Panc1 (cell line): ENCODE measurements around the gene MIA2. TPM values are rescaled to one million over a fixed set of nuclear protein-coding genes. Genes with fewer than 3 reads are reported as not detected.

ENCODE experiments used
- ATAC-seq: fragments of 200-7000 bp; cut with Tn5 transposase; 2 replicates; pipeline ENCODE4 v1.9.1; 2020; ENCODE audit warnings: mild to moderate bottlenecking, moderate library complexity
- BruUV-seq: library from RNA; stranded (reverse); fragments of 400-500 nt; replicated peaks from 2 replicates; lab custom pipeline; 2021; lab: Mats Ljungman, UMichigan
- CTCF ChIA-PET: fragments of 300-600 bp; sonication (Branson Sonifier 250); formaldehyde crosslinking; loops from one replicate; lab custom pipeline; 2022; ENCODE audit warnings: antibody characterized with exemption; lab: Charles Lee
- POLR2A ChIA-PET: fragments of 300-600 bp; sonication (Branson Sonifier 250); formaldehyde crosslinking; loops from one replicate; lab custom pipeline; 2022; ENCODE audit warnings: antibody characterized with exemption; lab: Charles Lee
- DNase-seq: peaks from one replicate; pipeline ENCODE4 v3.0.0-alpha.2; 2010; ENCODE audit warnings: low read depth, low spot score
- H3K27ac ChIP-seq: 2 replicates; pipeline ENCODE4 v1.5.1; 2011; ENCODE audit warnings: mild to moderate bottlenecking, low read length, inconsistent platforms
- H3K27me3 ChIP-seq: fragments of 200-500 bp; sonication (Bioruptor generic); 2 replicates; pipeline ENCODE4 v1.6.0; 2014; ENCODE audit warnings: low read length, inconsistent platforms; ENCODE audit not compliant: control insufficient read depth, insufficient read depth
- H3K36me3 ChIP-seq: fragments of 200-500 bp; sonication (Bioruptor generic); 2 replicates; pipeline ENCODE4 v1.5.1; 2014; ENCODE audit warnings: inconsistent platforms, mild to moderate bottlenecking, low read length, moderate library complexity; ENCODE audit not compliant: control insufficient read depth, insufficient read depth
- H3K4me1 ChIP-seq: 2 replicates; pipeline ENCODE4 v1.5.1; 2011; ENCODE audit warnings: inconsistent platforms, mild to moderate bottlenecking, low read length, moderate library complexity; ENCODE audit not compliant: control insufficient read depth, insufficient read depth
- H3K4me3 ChIP-seq, 2 experiments: 2 replicates each; pipeline ENCODE4 v1.5.1; 2011 to 2012; ENCODE audit warnings: low read depth in 2 of 2, low read length in 2 of 2, mild to moderate bottlenecking in 2 of 2, inconsistent platforms in 1 of 2, moderate library complexity in 1 of 2
- H3K9me3 ChIP-seq: fragments of 200-500 bp; sonication (Bioruptor generic); 2 replicates; pipeline ENCODE4 v1.5.1; 2014; ENCODE audit warnings: low read depth, mild to moderate bottlenecking, inconsistent platforms, low read length, moderate library complexity; ENCODE audit not compliant: control insufficient read depth, insufficient read depth
- CTCF ChIP-seq: fragments of 450-650 bp; IDR thresholded peaks from 2 replicates; pipeline ENCODE4 v1.5.1; 2017; ENCODE audit warnings: mild to moderate bottlenecking
- POLR2AphosphoS5 ChIP-seq: IDR thresholded peaks from 2 replicates; pipeline ENCODE4 v1.6.1; 2012; ENCODE audit warnings: mild to moderate bottlenecking, low read depth, low read length, moderate library complexity
- SIN3A ChIP-seq: IDR thresholded peaks from 2 replicates; pipeline ENCODE4 v1.6.1; 2012; ENCODE audit warnings: low read depth, mild to moderate bottlenecking, low read length, moderate library complexity, borderline replicate concordance; ENCODE audit not compliant: insufficient read depth
- TCF7L2 ChIP-seq: IDR thresholded peaks from 2 replicates; pipeline ENCODE4 v1.6.1; 2011; ENCODE audit warnings: mild to moderate bottlenecking, low read depth, low read length, inconsistent platforms
- in situ Hi-C: cut with HindIII; loops from 2 replicates; pipeline ENCODE4 v1.10.0; 2016; ENCODE audit warnings: low sequenced_read_pairs, low pct_unique_long_range_greater_than_20kb
- intact Hi-C: fragments of 100-400 bp; cut with micrococcal nuclease; formaldehyde crosslinking; loops from one replicate; pipeline ENCODE4 v1.10.0; 2022; ENCODE audit not compliant: unreplicated experiment
- total RNA-seq: library from RNA; stranded (reverse); gene quantifications from one replicate; pipeline ENCODE4 v1.2.1, GENCODE V29; 2021; ENCODE audit not compliant: unreplicated experiment
- TF ChIP-seq, protein P1 (sequence below), 2 experiments: IDR thresholded peaks; 2 replicates each; pipeline ENCODE4 v1.6.1; 2011 to 2012; ENCODE audit warnings: low read depth in 2 of 2, control low read depth in 1 of 2, low read length in 1 of 2, mild to moderate bottlenecking in 1 of 2, moderate library complexity in 1 of 2; ENCODE audit not compliant: insufficient read depth in 1 of 2

MIA2 gene
- total RNA-seq, 1 experiment from 2014 or later = 19.2 TPM

GRCh38 chr14:39310051-39310450, 76.3 kb downstream of the MIA2 start:
- H3K4me1 ChIP-seq = no peaks in the 10 kb centered on the region
- intact Hi-C loops = no loop called here
- no peak for ATAC-seq
- ChIA-PET POLR2A (no interaction called here), CTCF (interaction anchor here (1.1 kb wide), 1 partner anchor 20 kb away, joined by 6 read pairs; no protein-coding TSS in a partner anchor)
- TF ChIP-seq SIN3A = no peak
- BruUV-seq = no TSS peak
- in situ Hi-C loops = no loop called here
- no peaks in the 10 kb centered on the region for H3K27me3 ChIP-seq
- no peak for DNase-seq
- H3K36me3 ChIP-seq = peaks cover 2% of the 10 kb centered on the region; the same call in 1 of the 2 replicates
- no peaks in the 10 kb centered on the region for H3K9me3 ChIP-seq
- no peak overlapping the region for H3K4me3 ChIP-seq
- no peak overlapping the region for H3K27ac ChIP-seq

DNA sequence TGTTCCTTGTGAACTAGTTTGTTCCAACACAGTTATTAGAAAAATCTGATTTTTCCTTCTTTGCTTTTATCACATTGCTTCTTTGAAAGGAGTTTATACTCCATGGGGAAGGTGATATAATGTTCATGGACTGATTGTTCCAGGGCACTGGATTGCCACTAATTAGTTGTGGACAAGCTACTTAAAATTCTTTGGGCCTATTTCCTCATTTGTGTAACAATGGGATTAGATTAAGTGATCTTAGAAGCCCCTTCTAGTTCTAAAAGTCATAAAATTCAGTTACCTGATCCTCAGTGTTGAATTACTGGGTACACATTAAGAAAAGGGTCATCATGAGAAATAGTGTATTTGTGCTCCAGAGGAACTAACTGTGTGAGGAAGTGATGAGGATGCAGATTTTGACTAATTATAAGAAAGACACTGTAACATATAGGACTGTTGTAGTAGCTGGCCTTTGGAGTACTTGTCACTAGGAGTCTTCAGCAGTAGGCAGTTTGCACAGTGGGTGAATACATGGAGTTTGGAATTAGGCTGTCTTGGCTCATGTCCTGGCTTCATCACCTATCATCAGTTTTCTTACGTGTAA, 82.2 kb downstream of the MIA2 start:
- no peak for ATAC-seq
- Histone ChIP-seq H3K4me1 (no peaks in the 10 kb centered on the region), H3K27me3 (no peaks in the 10 kb centered on the region), H3K9me3 (no peaks in the 10 kb centered on the region), H3K27ac (no peak overlapping the region), H3K4me3 (no peak overlapping the region), H3K36me3 (peaks cover 6% of the 10 kb centered on the region; the same call in 1 of the 2 replicates)
- BruUV-seq = no TSS peak
- POLR2A ChIA-PET = no interaction called here
- intact Hi-C loops (no loop called here), in situ Hi-C loops (no loop called here)
- TF ChIP-seq POLR2AphosphoS5 (no peak), CTCF (no peak), SIN3A (no peak), TCF7L2 (no peak)
- TF ChIP-seq, protein P1, sequence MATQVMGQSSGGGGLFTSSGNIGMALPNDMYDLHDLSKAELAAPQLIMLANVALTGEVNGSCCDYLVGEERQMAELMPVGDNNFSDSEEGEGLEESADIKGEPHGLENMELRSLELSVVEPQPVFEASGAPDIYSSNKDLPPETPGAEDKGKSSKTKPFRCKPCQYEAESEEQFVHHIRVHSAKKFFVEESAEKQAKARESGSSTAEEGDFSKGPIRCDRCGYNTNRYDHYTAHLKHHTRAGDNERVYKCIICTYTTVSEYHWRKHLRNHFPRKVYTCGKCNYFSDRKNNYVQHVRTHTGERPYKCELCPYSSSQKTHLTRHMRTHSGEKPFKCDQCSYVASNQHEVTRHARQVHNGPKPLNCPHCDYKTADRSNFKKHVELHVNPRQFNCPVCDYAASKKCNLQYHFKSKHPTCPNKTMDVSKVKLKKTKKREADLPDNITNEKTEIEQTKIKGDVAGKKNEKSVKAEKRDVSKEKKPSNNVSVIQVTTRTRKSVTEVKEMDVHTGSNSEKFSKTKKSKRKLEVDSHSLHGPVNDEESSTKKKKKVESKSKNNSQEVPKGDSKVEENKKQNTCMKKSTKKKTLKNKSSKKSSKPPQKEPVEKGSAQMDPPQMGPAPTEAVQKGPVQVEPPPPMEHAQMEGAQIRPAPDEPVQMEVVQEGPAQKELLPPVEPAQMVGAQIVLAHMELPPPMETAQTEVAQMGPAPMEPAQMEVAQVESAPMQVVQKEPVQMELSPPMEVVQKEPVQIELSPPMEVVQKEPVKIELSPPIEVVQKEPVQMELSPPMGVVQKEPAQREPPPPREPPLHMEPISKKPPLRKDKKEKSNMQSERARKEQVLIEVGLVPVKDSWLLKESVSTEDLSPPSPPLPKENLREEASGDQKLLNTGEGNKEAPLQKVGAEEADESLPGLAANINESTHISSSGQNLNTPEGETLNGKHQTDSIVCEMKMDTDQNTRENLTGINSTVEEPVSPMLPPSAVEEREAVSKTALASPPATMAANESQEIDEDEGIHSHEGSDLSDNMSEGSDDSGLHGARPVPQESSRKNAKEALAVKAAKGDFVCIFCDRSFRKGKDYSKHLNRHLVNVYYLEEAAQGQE (IDR thresholded peaks at IDR 0.05; ENCODE audit: insufficient read depth in 1 of 2, low read depth in 2 of 2, low read length in 1 of 2) = no peak
- DNase-seq = no peak
- CTCF ChIA-PET = no interaction called here

DNA sequence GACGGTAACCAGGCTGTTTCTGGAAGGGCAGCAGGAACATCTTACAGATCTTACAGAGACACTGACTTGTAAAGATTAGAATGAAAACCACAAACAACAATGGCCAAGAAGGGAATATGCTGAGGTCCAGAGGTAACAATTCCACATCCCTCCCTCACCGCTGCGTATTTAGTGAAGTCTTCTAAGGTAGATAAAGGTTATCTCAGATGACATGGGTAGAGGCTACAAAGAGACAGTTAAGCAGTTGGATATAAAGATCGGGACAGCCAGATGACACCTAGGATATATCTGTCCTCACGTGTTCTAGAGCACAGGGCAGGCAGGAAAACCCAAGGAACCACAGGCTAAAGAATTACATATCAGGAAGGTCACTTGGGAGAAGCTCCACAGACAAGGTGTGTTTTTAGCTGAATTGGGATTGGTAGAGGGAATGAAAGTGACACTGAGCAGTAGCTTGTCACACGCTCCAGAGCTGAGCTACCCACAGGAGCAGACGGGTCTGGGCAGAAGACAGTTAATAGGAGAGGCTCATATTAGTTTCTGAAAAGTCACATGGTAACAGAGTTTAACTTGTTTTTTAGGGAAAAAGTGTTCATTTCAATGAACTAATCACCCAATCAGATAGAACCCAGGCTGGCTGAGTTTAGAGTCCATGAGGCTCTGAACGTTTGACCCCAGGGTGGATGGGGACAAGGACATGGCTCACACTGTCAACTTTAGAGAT, 83.3 kb downstream of the MIA2 start:
- intact Hi-C loops = no loop called here
- H3K4me3 ChIP-seq = no peak overlapping the region
- H3K27ac ChIP-seq = no peak overlapping the region
- ChIA-PET CTCF (no interaction called here), POLR2A (no interaction called here)
- ATAC-seq (no peak), DNase-seq (no peak)
- BruUV-seq = no TSS peak
- H3K4me1 ChIP-seq = no peaks in the 10 kb centered on the region
- H3K27me3 ChIP-seq = no peaks in the 10 kb centered on the region
- no peaks in the 10 kb centered on the region for H3K9me3 ChIP-seq
- in situ Hi-C loops = no loop called here
- TF ChIP-seq SIN3A (no peak), CTCF (no peak)
- TF ChIP-seq, protein P1 (IDR thresholded peaks at IDR 0.05; ENCODE audit: insufficient read depth in 1 of 2, low read depth in 2 of 2, low read length in 1 of 2) = no peak
- peaks cover 6% of the 10 kb centered on the region; the same call in 1 of the 2 replicates for H3K36me3 ChIP-seq
